Vein endothelial cell (primary cell): ENCODE results near the gene PLD6. TPM values are rescaled to one million over a fixed set of nuclear protein-coding genes. Genes with fewer than 3 reads are reported as not detected.

Experiments
- small RNA-seq: library from RNA; depleted of rRNA; stranded (forward); fragments of <200 nt; gene quantifications from one replicate; pipeline ENCODE3, GENCODE V24; 2012
- total RNA-seq: library from RNA; depleted of rRNA; stranded (reverse); fragments of >200 nt; gene quantifications from 2 replicates; pipeline ENCODE4 v1.2.3, GENCODE V29; 2012

Gene PLD6, protein sequence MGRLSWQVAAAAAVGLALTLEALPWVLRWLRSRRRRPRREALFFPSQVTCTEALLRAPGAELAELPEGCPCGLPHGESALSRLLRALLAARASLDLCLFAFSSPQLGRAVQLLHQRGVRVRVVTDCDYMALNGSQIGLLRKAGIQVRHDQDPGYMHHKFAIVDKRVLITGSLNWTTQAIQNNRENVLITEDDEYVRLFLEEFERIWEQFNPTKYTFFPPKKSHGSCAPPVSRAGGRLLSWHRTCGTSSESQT
- 3.0 and 3.3 TPM in 2 replicates for total RNA-seq

GRCh38 chr17:17206124-17206912 lies at the start of gene PLD6:
TSS of gene PLD6 (minus strand) at chr17:17206333. CDS start at chr17:17206286, 47 bp downstream.

GRCh38 chr17:17237026-17237799 lies 31.1 kb upstream of the PLD6 start, which contains the start of gene FLCN:
TSS of gene FLCN (minus strand) at chr17:17237168. CDS start at chr17:17228137, 9,031 bp downstream.

Small RNA genes within 50 kb of the gene (small RNA-seq; reads per million reads assigned to genes)
- not detected for gene RNU6-767P

Other genes starting within 250 kb of the PLD6 start
- not detected in 2 replicates for gene TNFRSF13B, start 234.2 kb downstream of the PLD6 start, total RNA-seq
- 135 and 158 TPM in 2 replicates for gene MPRIP, start 163.9 kb downstream of the PLD6 start, total RNA-seq
- 58.2 and 68.6 TPM in 2 replicates for gene FLCN, start 30.8 kb upstream of the PLD6 start, total RNA-seq
- gene COPS3, start 74.9 kb upstream of the PLD6 start, total RNA-seq = 85.6 and 108 TPM in 2 replicates
- 1.1 and 2.6 TPM in 2 replicates for gene NT5M, start 97.0 kb upstream of the PLD6 start, total RNA-seq